ENCODE results near the gene CD8B2.
"Not testable (repeated sequence)": the region's sequence is repeated elsewhere in the genome, so short reads cannot be mapped to it uniquely, and the experiment has no call there.

CD8B2 gene

DNA sequence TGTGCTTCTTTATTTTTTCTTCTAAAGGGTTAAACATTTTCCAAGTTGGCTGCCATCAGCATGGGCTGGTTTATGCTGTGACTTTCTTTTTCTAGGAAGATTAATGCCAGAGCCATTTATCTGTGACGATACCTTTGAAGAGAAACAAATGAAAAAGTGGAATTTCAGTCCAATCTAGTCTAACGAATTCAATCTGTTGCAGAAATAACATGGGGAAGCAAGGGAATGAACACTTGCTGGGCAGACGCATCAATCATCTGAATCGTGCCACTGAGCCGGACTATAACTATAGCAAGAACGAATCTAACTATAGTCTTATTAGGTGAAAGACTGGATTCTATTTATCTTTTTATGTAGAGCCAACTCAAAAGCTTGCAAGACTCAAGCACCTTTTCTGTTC, 66.2 kb downstream of the CD8B2 start:
- DNase-seq, result no peak

DNA sequence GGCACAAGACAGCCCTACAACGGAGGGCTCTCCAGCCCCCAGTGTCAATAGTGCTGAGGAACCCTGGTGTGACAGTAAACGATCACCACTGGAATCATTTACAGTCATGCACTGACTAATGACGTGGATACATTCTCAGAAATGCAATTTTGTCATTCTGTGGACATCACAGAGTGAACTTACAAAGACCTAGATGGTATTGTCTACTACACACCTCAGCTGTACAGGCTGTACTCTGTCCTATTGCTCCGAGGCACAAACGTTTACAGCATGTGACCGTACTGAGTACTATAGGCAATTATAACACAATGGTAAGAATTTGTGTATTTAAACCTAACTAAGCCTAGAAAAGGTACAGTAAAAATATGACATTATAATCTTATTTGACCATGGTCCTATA, 67.2 kb downstream of the CD8B2 start:
- DNase-seq, result no peak

DNA sequence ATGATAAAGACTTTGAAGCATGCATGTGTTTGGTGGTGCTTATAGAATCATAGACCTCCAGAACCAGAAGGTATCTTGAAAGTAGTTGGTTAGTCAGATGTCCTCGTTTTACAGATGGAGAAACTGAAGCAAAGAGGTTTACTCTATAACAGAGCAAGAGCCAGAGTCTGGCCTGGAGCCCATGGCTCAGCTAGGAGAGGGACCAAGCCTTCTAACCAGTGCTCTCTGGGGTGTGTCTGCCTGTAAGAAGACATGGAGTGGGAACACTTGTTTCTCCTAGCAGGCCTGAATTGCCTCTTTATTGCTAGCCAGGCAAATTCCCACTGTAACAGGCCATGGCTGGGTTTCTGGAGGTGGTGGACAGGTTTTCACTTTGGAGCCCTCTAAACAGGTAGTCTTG, 67.9 kb downstream of the CD8B2 start:
- DNase-seq, result no peak

- not testable (repeated sequence) for DNase-seq
Measured at GRCh38 chr2:106559786-106560185, 72.6 kb downstream of the CD8B2 start.

GRCh38 chr2:106560773-106561172, 73.6 kb downstream of the CD8B2 start:
- DNase-seq, result no peak

- DNase-seq, result no peak
Measured at GRCh38 chr2:106561356-106561755, 74.2 kb downstream of the CD8B2 start.

- DNase-seq, result no peak
Measured at GRCh38 chr2:106561803-106562202, 74.6 kb downstream of the CD8B2 start.

DNA sequence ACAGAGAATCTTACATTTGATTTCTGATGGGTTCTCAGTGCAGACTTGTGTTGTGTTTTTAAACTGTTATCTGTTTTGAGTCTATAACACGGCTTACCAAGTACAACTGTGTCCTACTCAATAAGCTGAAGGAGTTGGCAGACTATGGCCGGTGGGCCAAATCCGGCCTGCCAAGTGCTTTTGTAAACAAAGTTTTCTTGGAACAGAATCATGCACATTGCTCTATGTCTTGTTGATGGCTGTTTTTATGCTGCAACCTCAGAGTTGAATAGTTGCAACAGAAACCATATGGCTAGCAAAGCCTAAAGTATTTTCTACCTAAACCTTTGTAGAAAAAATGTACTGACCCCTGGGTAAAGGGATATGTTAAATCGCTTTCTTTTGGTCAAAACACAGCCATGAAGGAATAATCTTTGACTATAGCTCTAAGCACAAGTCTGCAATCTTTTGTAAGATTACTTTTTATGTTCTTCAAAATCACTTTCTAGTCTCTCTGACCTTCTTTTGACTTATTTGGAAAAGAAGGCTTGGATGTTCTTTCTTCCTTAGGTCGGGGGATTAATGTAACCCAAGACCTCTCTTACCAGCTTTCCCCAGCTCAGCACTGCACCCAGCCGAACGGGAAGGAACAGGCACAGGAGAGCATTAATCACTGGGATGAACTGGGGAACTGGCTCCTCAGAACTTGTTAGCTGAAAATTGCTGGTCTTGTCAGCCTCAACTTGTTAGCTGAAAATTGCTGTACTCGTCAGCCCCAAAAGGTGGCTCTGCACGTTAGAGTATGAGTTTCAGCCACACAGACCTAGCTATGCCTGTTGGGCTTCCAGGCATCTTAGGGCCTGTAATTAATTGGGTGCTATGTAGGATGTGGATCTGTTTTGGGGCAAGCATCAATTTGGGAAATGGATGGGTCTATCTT, 75.4 kb downstream of the CD8B2 start:
- DNase-seq, result no peak

GRCh38 chr2:106563195-106563594, 76.0 kb downstream of the CD8B2 start:
- no peak for DNase-seq

DNA sequence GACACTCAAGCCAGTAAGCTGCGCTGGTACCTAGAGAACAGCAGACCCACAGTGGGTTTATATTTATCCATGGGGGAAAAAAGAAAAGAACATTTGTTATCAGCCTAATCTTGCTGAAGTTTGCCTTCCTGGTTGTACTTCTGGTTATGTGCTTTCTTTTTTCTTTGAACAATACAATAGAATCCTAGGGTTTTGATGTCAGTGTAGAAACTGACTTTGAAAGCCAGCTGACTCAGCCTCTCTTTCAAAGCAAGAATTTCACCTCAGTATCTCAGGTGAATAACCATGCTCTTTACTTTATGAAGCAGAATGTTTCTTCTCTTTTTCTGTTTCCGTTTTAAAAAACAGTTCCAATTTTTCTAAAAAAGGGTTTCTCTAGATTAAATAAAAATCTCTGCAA, 78.4 kb downstream of the CD8B2 start:
- DNase-seq, result no peak

DNA sequence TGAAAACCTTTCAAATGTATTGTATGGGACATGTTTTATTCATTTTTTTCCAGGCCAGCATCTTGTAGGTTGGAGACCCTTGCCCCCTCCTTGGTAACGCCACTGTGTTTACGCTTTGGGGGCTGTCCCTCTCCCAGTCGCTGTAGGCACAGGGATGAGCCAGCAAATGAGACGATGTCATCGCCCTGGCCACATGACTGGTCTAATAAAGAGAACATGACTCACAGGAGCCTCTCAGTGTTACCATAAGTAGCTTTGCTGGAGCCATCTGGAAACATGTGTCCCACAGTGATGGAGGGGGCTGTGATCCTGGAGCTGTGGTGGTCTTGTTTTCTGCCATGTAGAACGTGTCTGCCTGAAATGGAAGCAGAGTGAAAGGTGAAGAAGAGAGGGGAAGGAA, 78.9 kb downstream of the CD8B2 start:
- no peak for DNase-seq

GRCh38 chr2:106566484-106566883, 79.3 kb downstream of the CD8B2 start:
- DNase-seq, result not testable (repeated sequence)

DNA sequence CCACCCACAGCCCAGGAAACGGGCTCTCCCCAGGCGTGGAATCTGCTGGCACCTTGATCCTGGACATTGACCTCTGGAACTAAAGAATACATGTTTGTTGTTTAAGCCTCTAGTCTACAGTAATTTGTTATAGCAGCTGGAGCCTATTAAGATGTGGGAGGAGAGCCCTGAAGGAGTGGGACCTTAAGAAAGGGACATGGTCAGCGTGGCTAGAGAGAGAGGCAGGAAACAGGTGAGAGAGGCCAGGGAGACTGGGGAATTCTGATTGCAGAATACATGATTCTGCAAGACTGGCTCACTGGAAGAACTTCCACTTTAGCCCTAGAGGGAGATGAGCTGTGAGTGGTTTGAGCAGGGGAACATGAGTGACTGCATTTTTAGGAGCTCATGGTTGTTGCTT, 83.2 kb downstream of the CD8B2 start:
- no peak for DNase-seq

Measured in NCI-H1436 (cell line).